ENCODE measurements around the gene ABCA1. TPM values are rescaled to one million over a fixed set of nuclear protein-coding genes. Genes with fewer than 3 reads are reported as not detected.

Gene ABCA1
- total RNA-seq, 3 donors from 2014 or later (not counting 1 experiment from before 2014, with no cell fraction given), result 1.9 to 10.8 (median 4.8) TPM

DNA sequence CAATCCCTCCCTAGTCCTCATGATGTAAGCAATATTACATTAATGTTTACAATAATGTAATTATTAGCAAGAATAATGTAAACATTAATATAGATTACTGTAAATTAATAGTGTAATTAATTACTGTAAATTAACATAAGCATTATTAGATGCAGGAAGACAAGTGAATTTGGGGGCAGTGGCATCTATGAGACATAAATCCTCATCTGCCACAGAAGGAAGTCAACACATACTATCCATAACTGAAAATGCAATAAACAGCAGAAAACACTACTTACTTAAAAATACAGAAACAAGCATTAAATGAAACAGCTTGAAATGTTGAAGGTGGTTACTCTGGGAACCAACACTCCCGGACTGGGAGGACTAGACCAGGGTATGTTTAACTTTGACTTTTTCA, 181.2 kb downstream of the ABCA1 start:
- Mint-ChIP-seq H3K36me3 (peaks cover 8% of the 10 kb centered on the region), H3K4me3 (peak overlapping the region; percentile 97), H3K27ac (peak overlapping the region; percentile 93 to 97), H3K9me3 (no peaks in the 10 kb centered on the region), H3K27me3 (ENCODE audit: low read depth in 2 of 2) (no peaks in the 10 kb centered on the region), H3K4me1 (peaks cover 19 to 25% of the 10 kb centered on the region in 2 donors)
- no peaks in the 10 kb centered on the region for H3K9me3 ChIP-seq (ENCODE audit: control insufficient read depth, insufficient read depth, low read length)
- no peak for DNase-seq
- peaks cover 8% of the 10 kb centered on the region for H3K4me1 ChIP-seq (ENCODE audit: control insufficient read depth, insufficient read depth, low read length)
- H3K4me3 ChIP-seq (ENCODE audit: low read length), result peak overlapping the region; percentile 94
- 6% methylated on average over 1 of the region's 1 CpG for WGBS (ENCODE audit: insufficient coverage)
- intact Hi-C loops (cut with micrococcal nuclease), result loop anchor here (10.0 kb wide), 1 partner anchor 652 kb away; the partner anchor contains the start of gene SMC2
- no peak for ATAC-seq
- peak overlapping the region; percentile 93 for H3K27ac ChIP-seq (ENCODE audit: low read length)
- H3K36me3 ChIP-seq (ENCODE audit: control insufficient read depth, insufficient read depth, low read length), result peaks cover 2% of the 10 kb centered on the region
- no peaks in the 10 kb centered on the region for H3K27me3 ChIP-seq (ENCODE audit: control insufficient read depth, insufficient read depth, low read length)
- no peak for TF ChIP-seq CTCF (IDR thresholded peaks at IDR 0.05)

DNA sequence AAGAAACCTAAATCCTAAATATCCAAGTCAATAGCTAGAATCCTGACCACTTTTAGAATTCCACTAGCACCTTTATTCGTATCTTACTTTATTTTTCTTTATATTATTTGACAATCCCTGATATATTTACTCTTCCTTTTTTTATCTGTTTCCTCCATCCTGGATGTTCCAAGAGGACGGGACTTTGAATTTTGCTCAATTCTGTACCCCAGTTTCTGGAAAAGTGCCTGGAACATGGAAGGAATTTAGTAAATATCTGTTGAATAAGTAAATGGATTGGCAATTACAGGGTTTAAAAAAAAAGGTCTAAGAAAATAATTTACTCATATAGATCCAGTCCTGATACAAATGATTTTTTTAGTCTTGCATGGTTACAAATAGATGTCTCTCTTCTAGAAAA, 181.7 kb downstream of the ABCA1 start:
- no peak overlapping the region for H3K27ac Mint-ChIP-seq
- peaks cover 2% of the 10 kb centered on the region for H3K36me3 Mint-ChIP-seq
- peaks cover 19 to 25% of the 10 kb centered on the region in 2 donors for H3K4me1 Mint-ChIP-seq
- Histone ChIP-seq H3K4me1 (ENCODE audit: control insufficient read depth, insufficient read depth, low read length) (peaks cover 8% of the 10 kb centered on the region), H3K27me3 (ENCODE audit: control insufficient read depth, insufficient read depth, low read length) (no peaks in the 10 kb centered on the region), H3K4me3 (ENCODE audit: low read length) (no peak overlapping the region), H3K9me3 (ENCODE audit: control insufficient read depth, insufficient read depth, low read length) (no peaks in the 10 kb centered on the region), H3K27ac (ENCODE audit: low read length) (no peak overlapping the region), H3K36me3 (ENCODE audit: control insufficient read depth, insufficient read depth, low read length) (no peaks in the 10 kb centered on the region)
- no peak for ATAC-seq
- peak overlapping the region; percentile 52 for H3K4me3 Mint-ChIP-seq
- no peaks in the 10 kb centered on the region for H3K27me3 Mint-ChIP-seq (ENCODE audit: low read depth in 2 of 2)
- H3K9me3 Mint-ChIP-seq, result no peaks in the 10 kb centered on the region
- TF ChIP-seq CTCF (IDR thresholded peaks at IDR 0.05), result no peak
- WGBS (ENCODE audit: insufficient coverage), result 100% methylated on average over 2 of the region's 2 CpGs
- DNase-seq, result no peak
- intact Hi-C loops (cut with micrococcal nuclease), result loop anchor here (10.0 kb wide), 1 partner anchor 651 kb away; the partner anchor contains the start of gene SMC2

GRCh38 chr9:104745852-104746251, 182.1 kb downstream of the ABCA1 start:
- H3K9me3 Mint-ChIP-seq, result no peaks in the 10 kb centered on the region
- DNase-seq, result no peak
- ATAC-seq, result no peak
- no peaks in the 10 kb centered on the region for H3K27me3 Mint-ChIP-seq (ENCODE audit: low read depth in 2 of 2)
- H3K36me3 Mint-ChIP-seq, result no peaks in the 10 kb centered on the region
- no peaks in the 10 kb centered on the region for H3K9me3 ChIP-seq (ENCODE audit: control insufficient read depth, insufficient read depth, low read length)
- H3K36me3 ChIP-seq (ENCODE audit: control insufficient read depth, insufficient read depth, low read length), result no peaks in the 10 kb centered on the region
- no peak overlapping the region for H3K27ac Mint-ChIP-seq
- H3K4me3 Mint-ChIP-seq, result peak overlapping the region; percentile 52
- intact Hi-C loops (cut with micrococcal nuclease), result loop anchor here (10.0 kb wide), 1 partner anchor 651 kb away; the partner anchor contains the start of gene SMC2
- no peak for TF ChIP-seq CTCF (IDR thresholded peaks at IDR 0.05)
- no peak overlapping the region for H3K4me3 ChIP-seq (ENCODE audit: low read length)
- WGBS (ENCODE audit: insufficient coverage), result no CpG with 5 or more reads among the region's 1 CpG
- peaks cover 19 to 25% of the 10 kb centered on the region in 2 donors for H3K4me1 Mint-ChIP-seq
- H3K27me3 ChIP-seq (ENCODE audit: control insufficient read depth, insufficient read depth, low read length), result no peaks in the 10 kb centered on the region
- H3K4me1 ChIP-seq (ENCODE audit: control insufficient read depth, insufficient read depth, low read length), result peaks cover 8% of the 10 kb centered on the region
- no peak overlapping the region for H3K27ac ChIP-seq (ENCODE audit: low read length)

Measured in natural killer cell (primary cell).